B cell (primary cell): ENCODE measurements around the gene DDX55.

Source experiments
- CTCF ChIP-seq: fragments of 200-600 bp; IDR thresholded peaks from one replicate; pipeline ENCODE4 v1.8.0; 2022; ENCODE audit warnings: antibody characterized with exemption, mild to moderate bottlenecking
- EZH2 ChIP-seq: IDR thresholded peaks from 2 replicates; pipeline ENCODE4 v1.6.1; 2012; ENCODE audit warnings: borderline replicate concordance, low read depth, mild to moderate bottlenecking, moderate library complexity, low read length; ENCODE audit not compliant: insufficient read depth, poor library complexity, severe bottlenecking

GRCh38 chr12:123621101-123621500 lies 19.2 kb downstream of the DDX55 start:
- TF ChIP-seq EZH2 (no peak), CTCF (no peak)
